ENCODE measurements around the gene OR6T1. TPM values are rescaled to one million over a fixed set of nuclear protein-coding genes. Genes with fewer than 3 reads are reported as not detected.

The OR6T1 gene
- total and polyA plus RNA-seq, 2 experiments from 2014 or later: not detected

GRCh38 chr11:123905826-123906225, 37.8 kb downstream of the OR6T1 start:
- no peaks in the 10 kb centered on the region for H3K36me3 ChIP-seq
- no peaks in the 10 kb centered on the region for H3K9me3 ChIP-seq (ENCODE audit: low read depth)
- H3K27me3 ChIP-seq: no peaks in the 10 kb centered on the region
- TF ChIP-seq, protein P1, sequence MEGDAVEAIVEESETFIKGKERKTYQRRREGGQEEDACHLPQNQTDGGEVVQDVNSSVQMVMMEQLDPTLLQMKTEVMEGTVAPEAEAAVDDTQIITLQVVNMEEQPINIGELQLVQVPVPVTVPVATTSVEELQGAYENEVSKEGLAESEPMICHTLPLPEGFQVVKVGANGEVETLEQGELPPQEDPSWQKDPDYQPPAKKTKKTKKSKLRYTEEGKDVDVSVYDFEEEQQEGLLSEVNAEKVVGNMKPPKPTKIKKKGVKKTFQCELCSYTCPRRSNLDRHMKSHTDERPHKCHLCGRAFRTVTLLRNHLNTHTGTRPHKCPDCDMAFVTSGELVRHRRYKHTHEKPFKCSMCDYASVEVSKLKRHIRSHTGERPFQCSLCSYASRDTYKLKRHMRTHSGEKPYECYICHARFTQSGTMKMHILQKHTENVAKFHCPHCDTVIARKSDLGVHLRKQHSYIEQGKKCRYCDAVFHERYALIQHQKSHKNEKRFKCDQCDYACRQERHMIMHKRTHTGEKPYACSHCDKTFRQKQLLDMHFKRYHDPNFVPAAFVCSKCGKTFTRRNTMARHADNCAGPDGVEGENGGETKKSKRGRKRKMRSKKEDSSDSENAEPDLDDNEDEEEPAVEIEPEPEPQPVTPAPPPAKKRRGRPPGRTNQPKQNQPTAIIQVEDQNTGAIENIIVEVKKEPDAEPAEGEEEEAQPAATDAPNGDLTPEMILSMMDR (IDR thresholded peaks at IDR 0.05; ENCODE audit: low read depth, low read length): no peak
- H3K4me1 ChIP-seq (ENCODE audit: low read depth): no peaks in the 10 kb centered on the region
- DNase-seq (ENCODE audit: low read depth in 1 of 2, low spot score in 1 of 2): no peak
- H3K4me3 ChIP-seq: no peak overlapping the region
- H3K27ac ChIP-seq: no peak overlapping the region

GRCh38 chr11:123904932-123905331, 38.7 kb downstream of the OR6T1 start:
- TF ChIP-seq, protein P1 (IDR thresholded peaks at IDR 0.05; ENCODE audit: low read depth, low read length): no peak
- Histone ChIP-seq H3K36me3 (no peaks in the 10 kb centered on the region), H3K27me3 (no peaks in the 10 kb centered on the region), H3K27ac (no peak overlapping the region), H3K4me1 (ENCODE audit: low read depth) (no peaks in the 10 kb centered on the region), H3K4me3 (no peak overlapping the region), H3K9me3 (ENCODE audit: low read depth) (no peaks in the 10 kb centered on the region)
- no peak for DNase-seq (ENCODE audit: low read depth in 1 of 2, low spot score in 1 of 2)

DNA sequence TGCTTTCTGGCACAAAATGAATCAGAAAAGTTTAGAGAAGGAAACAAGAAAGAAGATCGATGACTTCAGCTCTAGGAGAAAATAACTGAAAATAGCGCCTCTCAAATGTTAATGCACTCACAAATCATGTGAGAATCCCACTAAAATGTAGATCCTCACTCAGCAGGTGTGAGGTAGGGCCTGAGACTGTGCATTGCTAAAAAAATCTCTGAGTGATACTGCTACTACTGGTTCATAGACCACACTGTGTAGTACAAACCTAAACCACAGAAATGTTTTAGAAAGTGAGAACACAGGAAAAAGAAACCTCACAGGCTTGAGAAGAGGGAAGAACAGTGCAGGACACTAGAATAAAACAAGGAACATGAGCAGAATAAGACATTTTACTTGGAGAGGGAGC, 39.7 kb downstream of the OR6T1 start:
- Histone ChIP-seq H3K27me3 (no peaks in the 10 kb centered on the region), H3K9me3 (ENCODE audit: low read depth) (no peaks in the 10 kb centered on the region), H3K36me3 (no peaks in the 10 kb centered on the region), H3K27ac (no peak overlapping the region), H3K4me1 (ENCODE audit: low read depth) (no peaks in the 10 kb centered on the region), H3K4me3 (no peak overlapping the region)
- TF ChIP-seq, protein P1 (IDR thresholded peaks at IDR 0.05; ENCODE audit: low read depth, low read length): no peak
- DNase-seq (ENCODE audit: low read depth in 1 of 2, low spot score in 1 of 2): no peak

DNA sequence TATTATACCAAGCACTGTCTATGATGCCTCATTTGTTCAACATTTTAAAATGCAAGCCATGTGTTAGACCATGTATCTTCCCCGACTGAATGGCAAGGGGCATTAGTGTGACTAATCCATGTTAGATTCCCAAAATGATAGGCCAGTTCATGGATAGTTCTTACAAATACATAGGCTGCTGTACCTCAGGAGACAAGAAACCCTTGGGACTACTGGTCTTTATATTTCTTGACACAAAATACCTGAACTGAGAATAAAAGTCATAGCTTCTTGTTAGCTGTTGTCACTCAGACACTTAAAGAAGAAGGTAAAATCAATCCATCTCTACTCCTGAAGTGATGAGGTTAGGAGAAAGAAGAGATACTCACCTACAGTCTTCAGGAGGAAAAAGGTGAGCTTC, 41.8 kb downstream of the OR6T1 start, which contains the start of gene OR8D4:
OR8D4 (plus strand) TSS at position 301 of the 400 bp plus-strand sequence. CDS start 4,265 bp downstream, outside the sequence.
- Histone ChIP-seq H3K27me3 (no peaks in the 10 kb centered on the region), H3K27ac (no peak within 1 kb of the TSS), H3K4me1 (ENCODE audit: low read depth) (no peaks in the 10 kb centered on the region), H3K36me3 (no peaks in the 10 kb centered on the region), H3K9me3 (ENCODE audit: low read depth) (no peaks in the 10 kb centered on the region), H3K4me3 (no peak within 1 kb of the TSS)
- TF ChIP-seq, protein P1 (IDR thresholded peaks at IDR 0.05; ENCODE audit: low read depth, low read length): no peak
- DNase-seq (ENCODE audit: low read depth in 1 of 2, low spot score in 1 of 2): no peak

- H3K4me3 ChIP-seq: no peak overlapping the region
- TF ChIP-seq, protein P1 (IDR thresholded peaks at IDR 0.05; ENCODE audit: low read depth, low read length): no peak
- no peaks in the 10 kb centered on the region for H3K9me3 ChIP-seq (ENCODE audit: low read depth)
- DNase-seq (ENCODE audit: low read depth in 1 of 2, low spot score in 1 of 2): no peak
- H3K27ac ChIP-seq: no peak overlapping the region
- H3K36me3 ChIP-seq: no peaks in the 10 kb centered on the region
- H3K27me3 ChIP-seq: no peaks in the 10 kb centered on the region
- H3K4me1 ChIP-seq (ENCODE audit: low read depth): no peaks in the 10 kb centered on the region
Measured at GRCh38 chr11:123899792-123900191, 43.8 kb downstream of the OR6T1 start.

Other genes starting within 250 kb of the OR6T1 start
- gene ZNF202, start 202.2 kb downstream of the OR6T1 start, total RNA-seq: 11.8 and 12.0 TPM in 2 replicates
- gene ZNF202, start 202.2 kb downstream of the OR6T1 start, polyA plus RNA-seq: 4.8 and 8.3 TPM in 2 replicates
- gene OR6X1, start 189.3 kb downstream of the OR6T1 start, total RNA-seq: not detected in 2 replicates
- gene OR6X1, start 189.3 kb downstream of the OR6T1 start, polyA plus RNA-seq: not detected in 2 replicates
- not detected in 2 replicates for gene OR6M1, start 137.5 kb downstream of the OR6T1 start, total RNA-seq
- gene OR6M1, start 137.5 kb downstream of the OR6T1 start, polyA plus RNA-seq: not detected in 2 replicates
- gene TMEM225, start 58.2 kb downstream of the OR6T1 start, total RNA-seq: not detected in 2 replicates
- not detected in 2 replicates for gene TMEM225, start 58.2 kb downstream of the OR6T1 start, polyA plus RNA-seq
- not detected in 2 replicates for gene OR8D4, start 41.7 kb downstream of the OR6T1 start, total RNA-seq
- not detected in 2 replicates for gene OR8D4, start 41.7 kb downstream of the OR6T1 start, polyA plus RNA-seq
- 0.15 TPM in 1 of 2 replicates, not detected in the other for gene OR4D5, start 4.2 kb downstream of the OR6T1 start, total RNA-seq
- not detected in 2 replicates for gene OR4D5, start 4.2 kb downstream of the OR6T1 start, polyA plus RNA-seq
- gene OR10S1, start 33.9 kb upstream of the OR6T1 start, total RNA-seq: not detected in 2 replicates
- gene OR10S1, start 33.9 kb upstream of the OR6T1 start, polyA plus RNA-seq: not detected in 2 replicates
- gene OR10G6, start 51.3 kb upstream of the OR6T1 start, total RNA-seq: not detected in 2 replicates
- gene OR10G6, start 51.3 kb upstream of the OR6T1 start, polyA plus RNA-seq: not detected in 2 replicates
- not detected in 2 replicates for gene OR10G4, start 69.2 kb upstream of the OR6T1 start, total RNA-seq
- gene OR10G4, start 69.2 kb upstream of the OR6T1 start, polyA plus RNA-seq: not detected in 2 replicates
- not detected in 2 replicates for gene OR10G9, start 79.2 kb upstream of the OR6T1 start, total RNA-seq
- gene OR10G9, start 79.2 kb upstream of the OR6T1 start, polyA plus RNA-seq: not detected in 2 replicates
- not detected in 2 replicates for gene OR10G8, start 83.0 kb upstream of the OR6T1 start, total RNA-seq
- not detected in 2 replicates for gene OR10G8, start 83.0 kb upstream of the OR6T1 start, polyA plus RNA-seq
- not detected in 2 replicates for gene OR10G7, start 97.5 kb upstream of the OR6T1 start, total RNA-seq
- not detected in 2 replicates for gene OR10G7, start 97.5 kb upstream of the OR6T1 start, polyA plus RNA-seq
- 20.8 and 28.9 TPM in 2 replicates for gene VWA5A, start 171.6 kb upstream of the OR6T1 start, total RNA-seq
- gene VWA5A, start 171.6 kb upstream of the OR6T1 start, polyA plus RNA-seq: 34.1 and 37.6 TPM in 2 replicates
- gene OR10D3, start 239.5 kb upstream of the OR6T1 start, total RNA-seq: not detected in 2 replicates
- not detected in 2 replicates for gene OR10D3, start 239.5 kb upstream of the OR6T1 start, polyA plus RNA-seq